TTC549 (cell line): ENCODE measurements around the gene CTIF.

Source experiments
- FAIRE-seq: peaks from 2 replicates; lab custom pipeline; 2012; peaks lifted over from hg19 to GRCh38; lab: Jason Lieb, UNC

Gene CTIF

GRCh38 chr18:48533340-48534070 is 5.3 kb upstream of the CTIF start:
- no peak for FAIRE-seq

- FAIRE-seq = no peak
Observed at GRCh38 chr18:48534364-48534763, 4.5 kb upstream of the CTIF start.

- FAIRE-seq = no peak
Observed at GRCh38 chr18:48535956-48536355, 2.9 kb upstream of the CTIF start.

- no peak for FAIRE-seq
Observed at GRCh38 chr18:48536516-48536915, 2.3 kb upstream of the CTIF start.

DNA sequence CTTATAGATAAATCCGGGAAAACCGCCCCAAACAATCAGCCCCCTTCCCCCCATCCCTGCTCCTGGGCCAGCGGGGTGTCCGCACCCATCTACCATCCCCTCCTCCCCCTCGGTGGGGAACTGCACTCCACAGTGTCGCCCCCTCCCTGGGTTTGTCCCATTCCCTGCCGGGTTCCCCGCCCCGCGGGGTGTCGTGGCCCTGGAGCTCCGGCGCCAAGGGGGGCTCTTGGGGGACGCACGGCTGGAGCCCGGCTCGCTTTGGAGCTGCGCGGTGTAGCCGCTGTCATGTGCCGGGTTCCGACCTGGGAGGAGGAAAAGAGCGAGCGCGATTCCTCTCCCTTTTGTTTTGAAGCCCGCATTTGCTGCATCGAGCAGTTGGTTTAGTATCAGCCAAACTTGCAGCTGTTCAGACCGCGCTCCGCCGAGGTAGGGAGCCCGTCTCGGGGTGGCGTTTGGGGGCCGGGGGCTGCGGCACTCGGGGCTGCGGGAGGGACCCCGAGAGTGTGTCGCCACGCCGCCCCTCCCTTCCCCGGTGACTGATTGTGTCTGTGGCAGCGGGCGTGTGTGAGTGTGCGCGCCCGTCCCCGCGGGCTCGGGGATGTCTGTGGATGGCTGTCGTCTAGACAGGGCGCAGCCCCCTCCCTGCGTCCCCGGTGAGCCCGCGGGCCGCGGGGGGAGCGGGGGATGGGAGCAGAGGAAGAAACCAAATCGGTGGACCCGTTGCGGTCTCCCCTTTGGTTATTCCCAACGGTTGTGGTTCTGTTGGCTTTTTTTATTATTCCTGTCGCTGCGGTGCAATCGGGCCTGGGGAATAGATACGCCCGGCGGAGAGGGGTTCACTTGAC is 797 bp downstream of the CTIF start:
- no peak for FAIRE-seq

GRCh38 chr18:48540251-48541025 is 1.6 kb downstream of the CTIF start:
- FAIRE-seq = no peak

DNA sequence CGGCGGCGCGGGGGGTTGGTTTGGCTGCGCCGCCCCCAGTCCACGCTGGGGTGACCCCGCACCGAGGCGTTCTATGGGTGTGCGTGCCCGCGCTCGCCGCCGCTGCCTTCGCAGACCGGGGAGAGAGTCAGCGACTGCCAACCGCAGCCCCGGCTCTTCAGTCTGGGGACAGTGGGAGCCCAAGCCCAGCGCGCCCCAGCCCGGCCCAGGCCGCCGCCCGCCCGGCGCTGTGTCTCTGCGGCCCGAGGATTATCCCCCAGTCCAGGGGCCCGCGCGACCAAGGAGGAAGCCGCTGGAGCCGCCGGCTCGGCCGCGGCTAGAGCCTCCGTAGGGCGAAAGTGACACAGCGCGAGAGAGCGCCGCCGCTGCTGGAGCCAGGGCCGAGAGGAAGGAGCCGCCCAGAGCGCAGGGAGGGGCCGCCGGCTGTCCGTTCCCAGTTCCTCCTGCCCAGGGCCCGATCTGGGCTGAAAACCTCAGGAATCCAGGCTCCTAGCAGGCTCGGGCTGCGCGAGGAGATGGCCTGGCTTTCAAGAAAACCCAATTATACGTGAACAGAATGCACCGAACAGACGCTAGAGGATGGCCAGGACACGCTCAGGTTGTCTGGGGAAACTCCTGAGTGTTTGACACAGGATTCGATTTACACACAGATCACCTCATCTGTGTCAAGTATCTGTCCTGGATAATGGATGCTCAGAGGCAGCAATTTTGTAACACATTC is 2.4 kb downstream of the CTIF start:
- FAIRE-seq = no peak

DNA sequence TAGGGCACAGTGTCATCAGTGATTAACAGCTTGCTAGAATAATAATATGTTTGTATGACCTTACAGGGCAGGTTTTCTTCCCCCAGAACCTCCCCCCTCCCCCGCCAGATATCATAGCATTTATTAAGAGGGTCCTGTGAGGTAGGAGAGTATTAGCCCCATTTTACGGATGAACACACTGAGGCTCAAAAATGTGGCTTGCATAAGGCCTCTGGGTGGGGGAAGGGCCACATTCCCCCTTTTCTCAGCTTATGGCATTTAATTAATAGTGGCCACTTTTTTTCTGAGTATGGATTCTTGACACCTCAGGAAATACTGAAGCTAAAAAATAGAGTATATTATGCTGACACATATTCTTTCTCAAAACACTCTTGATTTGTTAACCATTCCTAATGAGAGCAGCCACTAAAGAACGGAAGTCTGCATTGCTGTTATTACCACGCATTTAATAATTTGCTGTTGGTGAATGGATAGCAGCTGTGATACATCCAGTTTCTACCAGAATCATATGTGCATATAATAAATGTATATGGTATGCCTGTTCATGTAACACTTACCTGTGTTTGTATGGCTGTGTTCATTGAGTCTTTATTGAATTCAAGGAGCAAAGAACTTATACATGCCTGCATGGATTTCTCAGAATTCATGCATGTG is 3.0 kb downstream of the CTIF start:
- FAIRE-seq = no peak

GRCh38 chr18:48542513-48543181 is 3.8 kb downstream of the CTIF start:
- FAIRE-seq = no peak

DNA sequence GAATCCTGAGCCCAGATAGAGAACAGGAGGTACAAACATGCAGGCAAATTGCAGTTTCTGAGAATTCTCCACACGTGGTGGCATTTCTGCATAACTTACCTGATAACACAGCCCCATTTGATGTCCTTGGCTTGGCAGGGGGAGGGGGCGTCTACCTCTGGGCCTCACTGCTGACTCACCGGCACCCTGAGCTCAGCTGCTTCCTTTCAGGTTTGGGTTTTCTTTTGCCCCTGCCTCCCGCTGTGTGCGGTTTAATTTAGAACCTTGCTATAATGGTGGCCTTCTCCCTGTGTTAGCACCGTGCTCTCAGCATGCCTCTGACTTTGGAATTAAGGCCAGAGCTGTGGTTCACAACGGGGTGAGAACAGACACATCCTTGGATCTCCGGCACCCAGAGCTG is 4.4 kb downstream of the CTIF start:
- no peak for FAIRE-seq

- FAIRE-seq = no peak
Observed at GRCh38 chr18:48544116-48544515, 5.3 kb downstream of the CTIF start.

GRCh38 chr18:48544661-48545415 is 6.0 kb downstream of the CTIF start:
- no peak for FAIRE-seq

DNA sequence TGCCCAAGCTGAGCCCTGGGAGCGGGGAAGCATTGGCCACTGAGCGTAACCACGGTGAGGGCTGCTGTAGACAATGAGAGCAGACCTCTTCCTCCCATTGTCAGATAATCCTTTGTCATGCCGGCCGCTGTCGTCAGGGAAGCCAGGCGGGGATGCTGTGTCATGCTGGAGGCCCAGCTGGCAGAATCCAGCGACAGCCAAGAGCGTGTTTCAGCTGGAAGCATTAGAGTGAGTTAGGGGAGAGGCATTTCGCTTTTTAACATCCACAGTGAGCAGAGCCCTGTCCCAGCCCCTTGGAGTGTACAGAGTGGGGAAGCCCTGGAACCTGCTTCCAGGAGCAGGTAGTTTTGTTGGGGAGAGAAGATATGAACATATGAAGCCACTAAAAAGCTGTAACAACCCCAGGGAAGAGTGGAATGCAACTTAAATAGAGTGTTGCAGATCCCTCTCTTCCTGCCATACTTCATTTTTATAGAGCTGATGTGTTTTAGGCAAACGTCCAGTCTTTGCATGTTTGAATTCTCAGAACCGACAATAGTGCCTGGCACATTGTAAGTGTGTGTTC is 7.0 kb downstream of the CTIF start:
- no peak for FAIRE-seq

GRCh38 chr18:48546396-48546795 is 7.6 kb downstream of the CTIF start:
- no peak for FAIRE-seq

GRCh38 chr18:48547531-48547981 is 8.7 kb downstream of the CTIF start:
- FAIRE-seq = no peak

DNA sequence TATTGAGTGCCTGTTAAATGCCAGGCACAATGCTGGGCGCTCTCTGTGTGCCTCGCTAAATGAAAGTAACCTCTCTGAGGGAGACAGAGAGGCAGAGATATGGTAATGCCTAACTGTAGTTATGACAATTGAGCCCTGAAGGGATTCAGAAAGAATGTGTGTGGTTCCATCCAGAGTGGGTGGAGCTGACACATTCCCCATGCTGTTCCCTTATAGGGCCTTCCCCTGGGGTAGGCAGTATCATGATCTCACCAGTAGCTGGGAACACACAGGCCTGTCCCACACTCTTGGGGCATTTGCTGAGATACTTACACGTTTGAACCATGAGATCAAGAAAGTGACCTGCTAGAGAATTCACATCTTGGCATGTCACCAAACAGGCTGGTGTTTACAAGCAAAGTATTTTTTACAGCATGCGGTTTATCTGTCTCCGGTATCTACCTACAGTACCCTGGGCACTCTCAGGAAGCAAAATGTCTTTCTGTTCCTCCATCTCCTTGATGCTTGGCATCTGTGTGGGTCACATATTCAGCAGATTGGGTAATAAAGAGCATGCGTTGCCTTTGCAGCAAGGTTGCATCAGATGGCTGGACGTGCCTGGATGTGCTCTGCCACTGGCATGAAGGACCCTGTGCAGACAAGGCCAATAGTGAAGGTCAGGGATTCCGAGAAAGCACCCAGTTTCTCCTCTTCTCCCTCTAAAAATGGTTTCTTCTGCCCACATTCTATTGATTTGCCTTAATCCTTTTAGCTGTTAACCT is 9.4 kb downstream of the CTIF start:
- no peak for FAIRE-seq

GRCh38 chr18:48548921-48549320 is 10.1 kb downstream of the CTIF start:
- no peak for FAIRE-seq

GRCh38 chr18:48550101-48550729 is 11.4 kb downstream of the CTIF start:
- FAIRE-seq = no peak

DNA sequence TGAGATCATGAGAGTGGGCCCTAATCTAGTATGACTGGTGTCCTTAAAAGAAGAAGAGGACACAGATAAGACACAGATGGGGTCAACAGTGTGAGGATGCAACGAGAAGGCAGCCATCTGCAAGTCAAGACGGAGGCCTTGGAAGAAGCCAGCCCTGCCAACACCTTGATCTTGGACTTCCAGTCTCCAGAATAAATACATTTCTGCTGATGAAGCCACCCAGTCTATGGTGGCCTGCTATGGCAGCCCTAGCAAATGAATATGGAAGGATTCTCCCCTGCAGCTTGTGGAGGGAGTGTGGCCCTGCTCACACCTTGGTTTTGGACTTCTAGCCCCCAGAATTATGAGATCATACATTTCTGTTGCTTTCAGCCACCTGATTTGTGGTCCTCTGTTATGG is 12.3 kb downstream of the CTIF start:
- no peak for FAIRE-seq
